HG03457 (cell line): ENCODE results near the gene COL23A1.

Experiments used
- ATAC-seq: cut with Tn5 transposase; IDR thresholded peaks from one replicate; pipeline ENCODE4 v1.9.1; 2021; ENCODE audit warnings: moderate number of reproducible peaks; ENCODE audit not compliant: unreplicated experiment

The COL23A1 gene

GRCh38 chr5:178191661-178192060, 398.5 kb downstream of the COL23A1 start:
- no peak for ATAC-seq

GRCh38 chr5:178189433-178189832, 400.8 kb downstream of the COL23A1 start:
- ATAC-seq: no peak
